IMR-90 (cell line): ENCODE measurements around the gene CNPY1. TPM values are rescaled to one million over a fixed set of nuclear protein-coding genes. Genes with fewer than 3 reads are reported as not detected.

ENCODE experiments used
- ATAC-seq: fragments of 200-7000 bp; cut with Tn5 transposase; 2 replicates; pipeline ENCODE4 v1.9.1; 2020; ENCODE audit warnings: low read depth, mild to moderate bottlenecking, moderate library complexity
- BruUV-seq: library from RNA; stranded (reverse); fragments of 400-500 nt; replicated peaks from 2 replicates; lab custom pipeline; 2021; lab: Mats Ljungman, UMichigan
- CTCF ChIA-PET: fragments of 300-600 bp; formaldehyde crosslinking; extraction: SDS; loops from one replicate; lab custom pipeline; 2021; ENCODE audit warnings: antibody characterized with exemption; lab: Yijun Ruan, JAX
- POLR2A ChIA-PET: fragments of 300-600 bp; sonication (Branson Sonifier 250); formaldehyde crosslinking; loops from one replicate; lab custom pipeline; 2022; ENCODE audit warnings: antibody characterized with exemption; ENCODE audit not compliant: unreplicated experiment; lab: Charles Lee
- DNase-seq: peaks from one replicate; pipeline ENCODE4 v3.0.0; 2013
- H2AFZ ChIP-seq: replicated peaks from 2 replicates; pipeline ENCODE3; 2013; ENCODE audit warnings: low read length, mild to moderate bottlenecking; ENCODE audit not compliant: poor library complexity
- H2AK5ac ChIP-seq: 2 replicates; pipeline ENCODE4 v1.6.1; 2013; ENCODE audit warnings: low read depth, low read length, inconsistent platforms
- H2AK9ac ChIP-seq: replicated peaks from 2 replicates; pipeline ENCODE3; 2013; ENCODE audit warnings: mild to moderate bottlenecking, low read depth, low read length, moderate library complexity; ENCODE audit not compliant: poor library complexity
- H2BK120ac ChIP-seq: 2 replicates; pipeline ENCODE4 v1.6.1; 2013; ENCODE audit warnings: low read depth, low read length, inconsistent platforms
- H2BK15ac ChIP-seq: 3 replicates; pipeline ENCODE4 v1.6.1; 2013; ENCODE audit warnings: low read depth, low read length, inconsistent platforms
- H2BK20ac ChIP-seq: 2 replicates; pipeline ENCODE4 v1.6.1; 2013; ENCODE audit warnings: low read depth, mild to moderate bottlenecking, inconsistent platforms, low read length, moderate library complexity
- H2BK5ac ChIP-seq: 2 replicates; pipeline ENCODE4 v1.6.1; 2013; ENCODE audit warnings: mild to moderate bottlenecking, low read depth, low read length, inconsistent platforms; ENCODE audit not compliant: poor library complexity, severe bottlenecking
- H3K14ac ChIP-seq: replicated peaks from 2 replicates; pipeline ENCODE4 v1.6.1; 2013; ENCODE audit warnings: low read depth, low read length, inconsistent platforms
- H3K18ac ChIP-seq: 2 replicates; pipeline ENCODE4 v1.6.1; 2013; ENCODE audit warnings: low read depth, low read length, control low read depth
- H3K23ac ChIP-seq: 2 replicates; pipeline ENCODE4 v1.6.1; 2013; ENCODE audit warnings: low read depth, low read length, inconsistent platforms
- H3K27ac ChIP-seq: 2 replicates; pipeline ENCODE4 v1.5.1; 2013; ENCODE audit warnings: mild to moderate bottlenecking, control low read depth, low read length; ENCODE audit not compliant: insufficient read depth
- H3K27me3 ChIP-seq: 2 replicates; pipeline ENCODE4 v1.6.1; 2013; ENCODE audit warnings: low read length; ENCODE audit not compliant: control insufficient read depth, insufficient read depth
- H3K36me3 ChIP-seq: 2 replicates; pipeline ENCODE4 v1.6.1; 2013; ENCODE audit warnings: low read length, mixed read lengths; ENCODE audit not compliant: control insufficient read depth, insufficient read depth
- H3K4ac ChIP-seq: 2 replicates; pipeline ENCODE4 v1.6.1; 2013; ENCODE audit warnings: low read depth, low read length, inconsistent platforms
- H3K4me1 ChIP-seq: 2 replicates; pipeline ENCODE4 v1.6.1; 2013; ENCODE audit warnings: low read length, mixed read lengths; ENCODE audit not compliant: control insufficient read depth, insufficient read depth
- H3K4me2 ChIP-seq: 2 replicates; pipeline ENCODE4 v1.6.1; 2013; ENCODE audit warnings: low read depth, mild to moderate bottlenecking, control low read depth, low read length, moderate library complexity
- H3K4me3 ChIP-seq: 2 replicates; pipeline ENCODE4 v1.5.1; 2013; ENCODE audit warnings: low read depth, mild to moderate bottlenecking, control low read depth, low read length, moderate library complexity; ENCODE audit not compliant: insufficient read depth
- H3K56ac ChIP-seq: 2 replicates; pipeline ENCODE4 v1.6.1; 2013; ENCODE audit warnings: low read length, inconsistent platforms; ENCODE audit not compliant: insufficient read depth; ENCODE audit errors: extremely low read depth
- H3K79me1 ChIP-seq, 2 experiments: 2 replicates each; pipeline ENCODE4 v1.6.1; 2013; ENCODE audit warnings: low read length in 2 of 2, inconsistent platforms in 1 of 2, low read depth in 1 of 2
- H3K9ac ChIP-seq: 2 replicates; pipeline ENCODE4 v1.6.1; 2013; ENCODE audit warnings: low read depth, low read length, control low read depth
- H3K9me1 ChIP-seq: 2 replicates; pipeline ENCODE4 v1.6.1; 2013; ENCODE audit warnings: low read length, inconsistent platforms; ENCODE audit not compliant: insufficient read depth
- H3K9me3 ChIP-seq: 2 replicates; pipeline ENCODE4 v1.6.1; 2013; ENCODE audit warnings: low read length; ENCODE audit not compliant: control insufficient read depth, insufficient read depth
- H4K20me1 ChIP-seq: 2 replicates; pipeline ENCODE4 v1.6.1; 2013; ENCODE audit warnings: low read length, inconsistent platforms; ENCODE audit not compliant: insufficient read depth
- H4K5ac ChIP-seq: 2 replicates; pipeline ENCODE4 v1.6.1; 2013; ENCODE audit warnings: mild to moderate bottlenecking, low read depth, low read length, control low read depth
- H4K8ac ChIP-seq, 2 experiments: 2 replicates each; pipeline ENCODE4 v1.6.1; 2013; ENCODE audit warnings: low read depth in 2 of 2, low read length in 2 of 2, control low read depth in 1 of 2, inconsistent platforms in 1 of 2
- H4K91ac ChIP-seq: 2 replicates; pipeline ENCODE4 v1.6.1; 2013; ENCODE audit warnings: low read depth, low read length, inconsistent platforms; ENCODE audit not compliant: insufficient read depth
- BHLHE40 ChIP-seq: fragments of 150-350 bp; IDR thresholded peaks from 2 replicates; pipeline ENCODE4 v1.6.1; 2016; ENCODE audit warnings: mild to moderate bottlenecking, low read depth, low read length
- CEBPB ChIP-seq: IDR thresholded peaks from 2 replicates; pipeline ENCODE4 v1.6.1; 2012; ENCODE audit warnings: low read depth, low read length, improper control_type of control experiment
- CHD1 ChIP-seq: IDR thresholded peaks from 2 replicates; pipeline ENCODE4 v1.6.1; 2012; ENCODE audit warnings: low read depth, low read length, improper control_type of control experiment
- FOS ChIP-seq: fragments of 150-350 bp; IDR thresholded peaks from 2 replicates; pipeline ENCODE4 v1.6.1; 2016; ENCODE audit warnings: low read depth, low read length
- MAFK ChIP-seq: IDR thresholded peaks from 2 replicates; pipeline ENCODE4 v1.6.1; 2012; ENCODE audit warnings: low read depth, low read length, improper control_type of control experiment
- MAZ ChIP-seq: IDR thresholded peaks from 2 replicates; pipeline ENCODE4 v1.6.1; 2012; ENCODE audit warnings: low read depth, mild to moderate bottlenecking, low read length, improper control_type of control experiment, moderate library complexity, borderline replicate concordance
- MXI1 ChIP-seq: IDR thresholded peaks from 2 replicates; pipeline ENCODE4 v1.6.1; 2012; ENCODE audit warnings: low read depth, mild to moderate bottlenecking, low read length, moderate library complexity, borderline replicate concordance
- NFE2L2 ChIP-seq: fragments of 150-350 bp; IDR thresholded peaks from 2 replicates; pipeline ENCODE4 v1.6.1; 2016; ENCODE audit warnings: low read depth, mild to moderate bottlenecking, low read length
- POLR2A ChIP-seq: IDR thresholded peaks from 2 replicates; pipeline ENCODE4 v1.6.1; 2012; ENCODE audit warnings: mild to moderate bottlenecking, low read depth, low read length
- RAD21 ChIP-seq: IDR thresholded peaks from 2 replicates; pipeline ENCODE4 v1.6.1; 2012; ENCODE audit warnings: low read length, improper control_type of control experiment
- RCOR1 ChIP-seq: IDR thresholded peaks from 2 replicates; pipeline ENCODE4 v1.6.1; 2012; ENCODE audit warnings: mild to moderate bottlenecking, low read length, improper control_type of control experiment; ENCODE audit not compliant: insufficient replicate concordance
- RFX5 ChIP-seq: IDR thresholded peaks from 2 replicates; pipeline ENCODE4 v1.8.0; 2012; ENCODE audit warnings: low read depth, mild to moderate bottlenecking, low read length, moderate library complexity
- SMC3 ChIP-seq: fragments of 150-350 bp; IDR thresholded peaks from 2 replicates; pipeline ENCODE4 v1.6.1; 2016; ENCODE audit warnings: low read depth, mild to moderate bottlenecking, antibody characterized with exemption, low read length, moderate library complexity
- WGBS, 2 experiments: methylation state at CpG; one replicate each; pipeline versions ENCODE4 v1.1.5 to v1.1.7; 2013; ENCODE audit warnings: missing lambda C conversion rate in 2 of 2; ENCODE audit not compliant: insufficient read length in 1 of 2; ENCODE audit errors: extremely low coverage in 2 of 2; 5-methylcytosine and 5-hydroxymethylcytosine counted together
- dilution Hi-C: fragments of 300-500 bp; cut with HindIII; formaldehyde crosslinking; loops from one replicate; pipeline ENCODE4 v1.14.3; 2018; ENCODE audit warnings: low sequenced_read_pairs; ENCODE audit not compliant: unreplicated experiment
- in situ Hi-C: fragments of 300-500 bp; cut with MboI; formaldehyde crosslinking; loops from 3 replicates; pipeline ENCODE4 v1.14.3; 2019; ENCODE audit warnings: low sequenced_read_pairs, inconsistent platforms, mixed read lengths
- intact Hi-C: fragments of 100-400 bp; cut with micrococcal nuclease; formaldehyde crosslinking; loops from 2 replicates; pipeline ENCODE4 v1.10.0; 2022
- polyA plus RNA-seq, 3 experiments: library from polyadenylated mRNA; depleted of rRNA; stranded (reverse); fragments of >200 nt; gene quantifications; 2 replicates each; pipeline ENCODE4 v1.2.3, GENCODE V29; 2012; ENCODE audit warnings: low replicate concordance in 1 of 3
- total RNA-seq: library from RNA; depleted of rRNA; stranded (reverse); fragments of >200 nt; gene quantifications from 2 replicates; pipeline ENCODE4 v1.2.3, GENCODE V29; 2012
- TF ChIP-seq, protein P1 (sequence below): conservative IDR thresholded peaks from 2 replicates; pipeline ENCODE4 v1.5.1; 2012; ENCODE audit warnings: mild to moderate bottlenecking, low read depth, low read length, improper control_type of control experiment
- TF ChIP-seq, protein P2 (sequence below): fragments of 150-350 bp; IDR thresholded peaks from 2 replicates; pipeline ENCODE4 v1.6.1; 2017; ENCODE audit warnings: mild to moderate bottlenecking, antibody characterized with exemption, low read length, low read depth
- TF ChIP-seq, protein P3 (sequence below): fragments of 150-350 bp; IDR thresholded peaks from 2 replicates; pipeline ENCODE4 v1.6.1; 2016; ENCODE audit warnings: low read depth, mild to moderate bottlenecking, low read length, moderate library complexity, borderline replicate concordance

CNPY1 gene
- total and polyA plus RNA-seq, 2 of the 4 experiments (the other 2 are of a cell fraction): not detected

DNA sequence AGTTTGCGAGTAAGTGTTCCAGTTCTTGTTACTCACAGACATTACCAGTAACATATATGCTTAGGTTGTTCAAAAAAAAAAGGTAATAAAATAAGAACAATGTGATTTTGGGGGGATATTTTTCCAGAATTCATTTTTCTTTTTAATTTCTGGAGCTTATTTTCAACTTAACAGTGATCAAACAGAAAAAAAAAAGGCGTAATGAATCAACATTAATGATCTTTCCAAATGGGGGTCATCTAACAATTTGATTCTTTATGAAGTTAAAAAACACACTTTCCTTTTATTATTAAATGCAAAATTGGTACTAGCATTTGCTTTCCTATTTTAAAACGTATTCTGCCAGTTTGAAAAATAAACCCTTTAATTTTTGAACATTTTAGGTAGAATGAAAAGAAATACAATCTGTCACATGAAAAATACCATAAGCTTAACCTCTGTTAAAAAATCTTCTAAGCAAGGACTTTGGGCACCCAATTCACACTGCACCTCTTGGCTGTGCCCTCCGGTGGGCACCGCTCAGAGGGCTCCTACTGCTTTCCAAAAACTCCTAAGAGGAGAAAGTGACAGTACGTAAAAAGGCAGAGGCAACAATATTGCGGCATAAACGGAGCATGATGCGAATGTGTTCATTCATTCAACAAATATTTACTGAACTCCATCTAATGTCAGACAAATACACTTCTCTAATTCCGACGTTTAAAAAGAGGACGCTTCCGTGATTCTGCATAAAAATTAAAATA is 32.6 kb downstream of the CNPY1 start:
- H2BK5ac ChIP-seq: no peak overlapping the region
- dilution Hi-C loops: no loop called here
- no peak overlapping the region for H2BK120ac ChIP-seq
- H4K20me1 ChIP-seq: no peaks in the 10 kb centered on the region
- no peak overlapping the region for H2AK9ac ChIP-seq
- H2AK5ac ChIP-seq: no peak overlapping the region
- H3K9me3 ChIP-seq: no peaks in the 10 kb centered on the region; the same call in 1 of the 2 replicates
- intact Hi-C loops: no loop called here
- H3K79me1 ChIP-seq: no peaks in the 10 kb centered on the region
- H3K14ac ChIP-seq: no peak overlapping the region
- no peak for DNase-seq
- H3K4me3 ChIP-seq: no peak overlapping the region
- no peak overlapping the region for H3K56ac ChIP-seq
- ChIA-PET CTCF (interaction anchor here (0.6 kb wide), 2 partner anchors 22 to 82 kb away, joined by 3 to 4 read pairs; no protein-coding TSS in a partner anchor), POLR2A (no interaction called here)
- H3K9ac ChIP-seq: no peak overlapping the region
- no peak overlapping the region for H3K18ac ChIP-seq
- no peaks in the 10 kb centered on the region for H3K36me3 ChIP-seq
- H3K27me3 ChIP-seq: peaks cover 30% of the 10 kb centered on the region
- H3K9me1 ChIP-seq: no peaks in the 10 kb centered on the region
- H2AFZ ChIP-seq: no peak overlapping the region
- H4K5ac ChIP-seq: no peak overlapping the region
- no peaks in the 10 kb centered on the region for H3K4me1 ChIP-seq
- in situ Hi-C loops: no loop called here
- H4K8ac ChIP-seq: no peak overlapping the region
- H2BK20ac ChIP-seq: no peak overlapping the region
- H3K27ac ChIP-seq: no peak overlapping the region
- TF ChIP-seq CHD1 (no peak), FOS (no peak), CEBPB (no peak), NFE2L2 (no peak), RAD21 (no peak), RFX5 (no peak), SMC3 (no peak), POLR2A (no peak), MAZ (no peak), MXI1 (no peak), MAFK (no peak), RCOR1 (no peak), BHLHE40 (no peak)
- TF ChIP-seq, protein P1, sequence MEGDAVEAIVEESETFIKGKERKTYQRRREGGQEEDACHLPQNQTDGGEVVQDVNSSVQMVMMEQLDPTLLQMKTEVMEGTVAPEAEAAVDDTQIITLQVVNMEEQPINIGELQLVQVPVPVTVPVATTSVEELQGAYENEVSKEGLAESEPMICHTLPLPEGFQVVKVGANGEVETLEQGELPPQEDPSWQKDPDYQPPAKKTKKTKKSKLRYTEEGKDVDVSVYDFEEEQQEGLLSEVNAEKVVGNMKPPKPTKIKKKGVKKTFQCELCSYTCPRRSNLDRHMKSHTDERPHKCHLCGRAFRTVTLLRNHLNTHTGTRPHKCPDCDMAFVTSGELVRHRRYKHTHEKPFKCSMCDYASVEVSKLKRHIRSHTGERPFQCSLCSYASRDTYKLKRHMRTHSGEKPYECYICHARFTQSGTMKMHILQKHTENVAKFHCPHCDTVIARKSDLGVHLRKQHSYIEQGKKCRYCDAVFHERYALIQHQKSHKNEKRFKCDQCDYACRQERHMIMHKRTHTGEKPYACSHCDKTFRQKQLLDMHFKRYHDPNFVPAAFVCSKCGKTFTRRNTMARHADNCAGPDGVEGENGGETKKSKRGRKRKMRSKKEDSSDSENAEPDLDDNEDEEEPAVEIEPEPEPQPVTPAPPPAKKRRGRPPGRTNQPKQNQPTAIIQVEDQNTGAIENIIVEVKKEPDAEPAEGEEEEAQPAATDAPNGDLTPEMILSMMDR: no peak
- TF ChIP-seq, protein P2, sequence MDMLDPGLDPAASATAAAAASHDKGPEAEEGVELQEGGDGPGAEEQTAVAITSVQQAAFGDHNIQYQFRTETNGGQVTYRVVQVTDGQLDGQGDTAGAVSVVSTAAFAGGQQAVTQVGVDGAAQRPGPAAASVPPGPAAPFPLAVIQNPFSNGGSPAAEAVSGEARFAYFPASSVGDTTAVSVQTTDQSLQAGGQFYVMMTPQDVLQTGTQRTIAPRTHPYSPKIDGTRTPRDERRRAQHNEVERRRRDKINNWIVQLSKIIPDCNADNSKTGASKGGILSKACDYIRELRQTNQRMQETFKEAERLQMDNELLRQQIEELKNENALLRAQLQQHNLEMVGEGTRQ: no peak
- TF ChIP-seq, protein P3, sequence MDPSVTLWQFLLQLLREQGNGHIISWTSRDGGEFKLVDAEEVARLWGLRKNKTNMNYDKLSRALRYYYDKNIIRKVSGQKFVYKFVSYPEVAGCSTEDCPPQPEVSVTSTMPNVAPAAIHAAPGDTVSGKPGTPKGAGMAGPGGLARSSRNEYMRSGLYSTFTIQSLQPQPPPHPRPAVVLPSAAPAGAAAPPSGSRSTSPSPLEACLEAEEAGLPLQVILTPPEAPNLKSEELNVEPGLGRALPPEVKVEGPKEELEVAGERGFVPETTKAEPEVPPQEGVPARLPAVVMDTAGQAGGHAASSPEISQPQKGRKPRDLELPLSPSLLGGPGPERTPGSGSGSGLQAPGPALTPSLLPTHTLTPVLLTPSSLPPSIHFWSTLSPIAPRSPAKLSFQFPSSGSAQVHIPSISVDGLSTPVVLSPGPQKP: no peak
- H3K4ac ChIP-seq: no peak overlapping the region
- no CpG with 5 or more reads among the region's 13 CpGs for WGBS, 2 experiments
- no peak overlapping the region for H3K23ac ChIP-seq
- H3K4me2 ChIP-seq: no peak overlapping the region
- BruUV-seq: no TSS peak
- no peak overlapping the region for H4K91ac ChIP-seq
- ATAC-seq: no peak
- no peak overlapping the region for H2BK15ac ChIP-seq
